Liver (tissue), 9 donors: ENCODE results near the gene RPA3. TPM values are rescaled to one million over a fixed set of nuclear protein-coding genes. Genes with fewer than 3 reads are reported as not detected.

Experiments used
- DNase-seq: peaks from one replicate; pipeline ENCODE4 v3.0.0-alpha.2; 2017; ENCODE audit warnings: low spot score
- H3K27ac ChIP-seq, 2 donors: one replicate each; pipeline ENCODE4 v1.7.0; 2013; ENCODE audit warnings: inconsistent platforms in 2 of 2, low read length in 2 of 2, control low read depth in 1 of 2, low read depth in 1 of 2, mild to moderate bottlenecking in 1 of 2
- H3K27me3 ChIP-seq, 4 donors: one replicate each; pipeline versions ENCODE4 v1.6.1 to v1.7.0; 2013; ENCODE audit warnings: low read length in 3 of 4, inconsistent platforms in 1 of 4, mild to moderate bottlenecking in 1 of 4, moderate library complexity in 1 of 4; ENCODE audit not compliant: control insufficient read depth in 4 of 4, insufficient read depth in 4 of 4
- H3K36me3 ChIP-seq, 4 donors: one replicate each; pipeline versions ENCODE4 v1.6.1 to v1.7.0; 2013; ENCODE audit warnings: low read length in 3 of 4, mild to moderate bottlenecking in 3 of 4, low read depth in 1 of 4, moderate library complexity in 1 of 4; ENCODE audit not compliant: control insufficient read depth in 4 of 4, insufficient read depth in 3 of 4
- H3K4me1 ChIP-seq, 4 donors: one replicate each; pipeline versions ENCODE4 v1.6.1 to v1.7.0; 2013; ENCODE audit warnings: low read length in 3 of 4, mild to moderate bottlenecking in 3 of 4, moderate library complexity in 1 of 4; ENCODE audit not compliant: control insufficient read depth in 4 of 4, insufficient read depth in 4 of 4
- H3K4me3 ChIP-seq, 3 donors: one replicate each; pipeline versions ENCODE4 v1.6.1 to v1.7.0; 2013; ENCODE audit warnings: low read length in 3 of 3, control low read depth in 1 of 3, low read depth in 1 of 3, mild to moderate bottlenecking in 1 of 3
- H3K9ac ChIP-seq, 2 donors: one replicate each; pipeline ENCODE4 v1.7.0; 2013; ENCODE audit warnings: low read length in 2 of 2, mild to moderate bottlenecking in 2 of 2, moderate library complexity in 2 of 2, control low read depth in 1 of 2, low read depth in 1 of 2
- H3K9me3 ChIP-seq, 4 donors: one replicate each; pipeline versions ENCODE4 v1.6.1 to v1.7.0; 2013; ENCODE audit warnings: low read length in 3 of 4; ENCODE audit not compliant: control insufficient read depth in 4 of 4
- ATF3 ChIP-seq: IDR thresholded peaks from 2 replicates; pipeline ENCODE4 v1.6.1; 2016; ENCODE audit warnings: antibody characterized with exemption
- CTCF ChIP-seq: fragments of 150-350 bp; IDR thresholded peaks from 2 replicates; pipeline ENCODE4 v1.5.1; 2017; ENCODE audit warnings: improper control_type of control experiment, low read depth, low read length; ENCODE audit not compliant: missing input control
- EGR1 ChIP-seq, 2 donors: IDR thresholded peaks; 2 replicates each; pipeline ENCODE4 v1.6.1; 2016 to 2018; ENCODE audit warnings: antibody characterized with exemption in 2 of 2, low read depth in 2 of 2
- FOXA1 ChIP-seq: IDR thresholded peaks from 2 replicates; pipeline ENCODE4 v1.6.1; 2016; ENCODE audit warnings: antibody characterized with exemption
- FOXA2 ChIP-seq: IDR thresholded peaks from 2 replicates; pipeline ENCODE4 v1.6.1; 2016; ENCODE audit warnings: antibody characterized with exemption
- GABPA ChIP-seq, 2 donors: IDR thresholded peaks in 1 of 2; conservative IDR thresholded peaks in 1 of 2; 2 replicates each; pipeline ENCODE4 v1.6.1; 2016; ENCODE audit warnings: antibody characterized with exemption in 2 of 2, mild to moderate bottlenecking in 1 of 2, moderate library complexity in 1 of 2
- HNF4A ChIP-seq, 2 donors: conservative IDR thresholded peaks; 2 replicates each; pipeline ENCODE4 v1.6.1; 2016; ENCODE audit warnings: antibody characterized with exemption in 2 of 2, mild to moderate bottlenecking in 2 of 2
- HNF4G ChIP-seq: IDR thresholded peaks from 2 replicates; pipeline ENCODE4 v1.6.1; 2016; ENCODE audit warnings: antibody characterized with exemption
- JUND ChIP-seq, 2 donors: IDR thresholded peaks; 2 replicates each; pipeline ENCODE4 v1.6.1; 2016; ENCODE audit warnings: antibody characterized with exemption in 2 of 2
- MAX ChIP-seq: IDR thresholded peaks from 2 replicates; pipeline ENCODE4 v1.6.1; 2016; ENCODE audit warnings: antibody characterized with exemption
- NR2F2 ChIP-seq: IDR thresholded peaks from 2 replicates; pipeline ENCODE4 v1.6.1; 2016; ENCODE audit warnings: antibody characterized with exemption
- RAD21 ChIP-seq, 2 donors: IDR thresholded peaks; 2 replicates each; pipeline ENCODE4 v1.6.1; 2016; ENCODE audit warnings: antibody characterized with exemption in 2 of 2, mild to moderate bottlenecking in 2 of 2
- REST ChIP-seq: IDR thresholded peaks from 2 replicates; pipeline ENCODE4 v1.6.1; 2016; ENCODE audit warnings: antibody characterized with exemption, mild to moderate bottlenecking
- RXRA ChIP-seq, 2 donors: IDR thresholded peaks; 2 replicates each; pipeline ENCODE4 v1.6.1; 2017 to 2018; ENCODE audit warnings: antibody characterized with exemption in 2 of 2, mild to moderate bottlenecking in 1 of 2
- SP1 ChIP-seq: IDR thresholded peaks from 2 replicates; pipeline ENCODE4 v1.6.1; 2018; ENCODE audit warnings: antibody characterized with exemption, mild to moderate bottlenecking
- TAF1 ChIP-seq: conservative IDR thresholded peaks from 2 replicates; pipeline ENCODE4 v1.6.1; 2016; ENCODE audit warnings: antibody characterized with exemption, mild to moderate bottlenecking
- YY1 ChIP-seq: IDR thresholded peaks from 2 replicates; pipeline ENCODE4 v1.6.1; 2016; ENCODE audit warnings: antibody characterized with exemption, mild to moderate bottlenecking
- ZBTB33 ChIP-seq: IDR thresholded peaks from 2 replicates; pipeline ENCODE4 v1.6.1; 2016; ENCODE audit warnings: antibody characterized with exemption
- WGBS: extraction: QIAGEN DNeasy Blood & Tissue Kit; methylation state at CpG from one replicate; pipeline ENCODE4 v1.1.7; 2013; 5-methylcytosine and 5-hydroxymethylcytosine counted together
- polyA plus RNA-seq, 2 donors: library from polyadenylated mRNA; stranded (reverse) in 1 of 2; unstranded in 1 of 2; fragments of 200-250 nt in 1 of 2; fragments of >200 nt in 1 of 2; fragmentation: Nextera tagmentation in 1 of 2; extraction: Ambion mirVana in 1 of 2; gene quantifications; one replicate each; pipeline versions ENCODE4 v1.2.1 to v1.2.3, GENCODE V29; 2013 to 2015
- total RNA-seq, 2 donors: library from RNA; depleted of rRNA; stranded (reverse); fragments of >200 nt; gene quantifications; one replicate each; pipeline ENCODE4 v1.2.3, GENCODE V29; 2014
- donor health status: healthy.
- donor health status: healthy.
- donor health status: healthy.
- donor health status: healthy.
- donor health status: healthy.

Gene RPA3
- total and polyA plus RNA-seq, 4 donors: 13.0 to 53.1 (median 18.6) TPM

- H3K4me3 ChIP-seq: no peak overlapping the region
- H3K4me1 ChIP-seq: peaks cover 0 to 8% (median 5%) of the 10 kb centered on the region in 4 donors
- no peak for TF ChIP-seq FOXA1
- TF ChIP-seq REST: no peak
- no peak for TF ChIP-seq YY1
- no peak for TF ChIP-seq NR2F2
- TF ChIP-seq HNF4G: no peak
- TF ChIP-seq GABPA (IDR thresholded peaks at IDR 0.05 in 1 of 2, conservative IDR thresholded peaks at IDR 0.05 in 1 of 2): no peak
- TF ChIP-seq RAD21 (IDR thresholded peaks at IDR 0.05): no peak
- no peak for TF ChIP-seq RXRA (IDR thresholded peaks at IDR 0.05)
- TF ChIP-seq CTCF: no peak
- TF ChIP-seq JUND (IDR thresholded peaks at IDR 0.05): no peak
- no peak for TF ChIP-seq HNF4A (conservative IDR thresholded peaks at IDR 0.05)
- no peak for TF ChIP-seq MAX
- no peak for TF ChIP-seq ATF3
- TF ChIP-seq ZBTB33: no peak
- no peak for TF ChIP-seq TAF1
- TF ChIP-seq FOXA2: no peak
- no peak for TF ChIP-seq SP1
- no peak for TF ChIP-seq EGR1 (IDR thresholded peaks at IDR 0.05; ENCODE audit: low read depth in 2 of 2)
- no peaks in the 10 kb centered on the region for H3K9me3 ChIP-seq
- DNase-seq: no peak
- H3K27me3 ChIP-seq: no peaks in the 10 kb centered on the region
- no peaks in the 10 kb centered on the region for H3K36me3 ChIP-seq
- no peak overlapping the region for H3K9ac ChIP-seq
- 59% methylated on average over 5 of the region's 5 CpGs for WGBS
- no peak overlapping the region for H3K27ac ChIP-seq
Measured at GRCh38 chr7:7695111-7695817, 23.1 kb downstream of the RPA3 start.
